ENCODE measurements around the gene PRXL2B. TPM values are rescaled to one million over a fixed set of nuclear protein-coding genes. Genes with fewer than 3 reads are reported as not detected.

PRXL2B gene
- total and polyA plus RNA-seq, 7 donors, result 0.97 to 3.9 (median 2.6) TPM

DNA sequence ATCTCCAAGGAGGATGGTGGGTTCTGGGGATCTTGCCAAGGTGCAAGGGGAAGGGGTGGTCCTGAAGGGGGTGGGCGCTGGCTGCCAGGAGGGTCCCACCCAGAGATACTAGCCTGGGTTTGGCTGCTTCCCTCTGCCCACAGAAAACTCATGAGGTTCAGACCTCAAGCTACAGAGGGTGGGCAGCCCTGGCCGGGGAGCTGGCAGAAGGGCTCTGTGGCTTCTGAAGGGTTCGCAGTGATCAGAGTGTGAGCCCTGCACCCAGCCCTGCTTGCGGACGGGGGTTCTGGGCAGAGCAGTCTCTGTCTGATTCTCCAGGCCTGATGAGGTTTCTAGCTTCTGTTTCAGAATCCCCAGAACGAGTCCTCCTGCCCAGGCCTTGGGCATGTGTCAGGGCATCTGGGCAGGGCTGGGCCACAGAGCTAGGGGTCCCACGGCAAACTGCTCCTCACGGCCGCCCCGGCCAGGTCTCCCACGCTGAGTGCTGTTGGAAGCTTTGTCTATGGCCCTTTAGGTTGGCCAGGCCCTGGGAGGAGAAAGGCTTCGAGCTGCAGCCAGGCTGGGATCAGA, 46.9 kb downstream of the PRXL2B start:
- intact Hi-C loops (cut with DNase I), result no loop called here

DNA sequence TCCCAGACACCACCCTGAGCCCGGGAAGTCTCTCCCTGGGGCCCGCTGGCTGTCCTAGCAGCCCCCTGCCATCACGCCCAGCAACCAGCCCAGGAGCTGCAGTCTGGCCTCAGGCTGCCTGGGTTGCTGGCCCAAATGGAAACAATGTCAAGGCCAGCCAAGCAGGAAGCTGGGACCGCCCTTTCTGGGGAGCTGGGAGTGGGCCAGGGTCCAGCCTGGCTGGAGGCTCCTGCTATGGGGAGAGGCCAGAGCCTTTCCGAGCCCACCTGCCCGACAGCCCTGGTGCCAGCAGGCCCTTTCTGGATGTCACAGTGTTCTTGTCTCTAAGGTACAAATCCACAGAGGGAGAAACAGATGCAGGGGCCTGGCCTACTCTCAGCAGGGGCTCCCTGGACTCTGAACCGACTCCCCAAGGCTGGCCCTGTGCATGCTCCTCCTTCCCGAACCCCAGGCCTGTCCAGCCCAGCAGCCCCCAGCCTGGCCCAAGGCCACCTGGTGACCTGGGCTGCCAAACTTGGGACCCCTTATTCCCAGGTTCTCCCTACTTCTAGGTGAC, 47.4 kb downstream of the PRXL2B start:
- no peak overlapping the region for H3K4me3 ChIP-seq
- DNase-seq (no peak), ATAC-seq (no peak)
- H3K27ac ChIP-seq, result no peak overlapping the region
- TF ChIP-seq, protein P1, sequence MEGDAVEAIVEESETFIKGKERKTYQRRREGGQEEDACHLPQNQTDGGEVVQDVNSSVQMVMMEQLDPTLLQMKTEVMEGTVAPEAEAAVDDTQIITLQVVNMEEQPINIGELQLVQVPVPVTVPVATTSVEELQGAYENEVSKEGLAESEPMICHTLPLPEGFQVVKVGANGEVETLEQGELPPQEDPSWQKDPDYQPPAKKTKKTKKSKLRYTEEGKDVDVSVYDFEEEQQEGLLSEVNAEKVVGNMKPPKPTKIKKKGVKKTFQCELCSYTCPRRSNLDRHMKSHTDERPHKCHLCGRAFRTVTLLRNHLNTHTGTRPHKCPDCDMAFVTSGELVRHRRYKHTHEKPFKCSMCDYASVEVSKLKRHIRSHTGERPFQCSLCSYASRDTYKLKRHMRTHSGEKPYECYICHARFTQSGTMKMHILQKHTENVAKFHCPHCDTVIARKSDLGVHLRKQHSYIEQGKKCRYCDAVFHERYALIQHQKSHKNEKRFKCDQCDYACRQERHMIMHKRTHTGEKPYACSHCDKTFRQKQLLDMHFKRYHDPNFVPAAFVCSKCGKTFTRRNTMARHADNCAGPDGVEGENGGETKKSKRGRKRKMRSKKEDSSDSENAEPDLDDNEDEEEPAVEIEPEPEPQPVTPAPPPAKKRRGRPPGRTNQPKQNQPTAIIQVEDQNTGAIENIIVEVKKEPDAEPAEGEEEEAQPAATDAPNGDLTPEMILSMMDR (IDR thresholded peaks at IDR 0.05), result no peak
- peaks cover 0 to 45% (median 23%) of the 10 kb centered on the region in 3 donors for H3K27me3 ChIP-seq (ENCODE audit: insufficient read depth in 3 of 3, low read length in 2 of 3)
- intact Hi-C loops (cut with DNase I), result no loop called here
- H3K4me1 ChIP-seq, result no peaks in the 10 kb centered on the region
- no peaks in the 10 kb centered on the region for H3K9me3 ChIP-seq
- no peaks in the 10 kb centered on the region for H3K36me3 ChIP-seq (ENCODE audit: insufficient read depth in 1 of 2, low read depth in 1 of 2)
- 37 to 48% (median 47%) methylated on average over 6 to 8 of the region's 8 CpGs for WGBS, 3 donors

More for the DNA sequence above, 46.9 kb downstream of the PRXL2B start:
- DNase-seq (no peak), ATAC-seq (no peak)
- Histone ChIP-seq H3K36me3 (ENCODE audit: insufficient read depth in 1 of 2, low read depth in 1 of 2) (no peaks in the 10 kb centered on the region), H3K9me3 (no peaks in the 10 kb centered on the region), H3K4me1 (no peaks in the 10 kb centered on the region), H3K27me3 (ENCODE audit: insufficient read depth in 3 of 3, low read length in 2 of 3) (peaks cover 0 to 50% (median 21%) of the 10 kb centered on the region in 3 donors), H3K27ac (no peak overlapping the region), H3K4me3 (no peak overlapping the region)
- TF ChIP-seq, protein P1 (IDR thresholded peaks at IDR 0.05), result no peak
- WGBS, 3 donors, result 60 to 75% (median 74%) methylated on average over 11 to 12 of the region's 12 CpGs

DNA sequence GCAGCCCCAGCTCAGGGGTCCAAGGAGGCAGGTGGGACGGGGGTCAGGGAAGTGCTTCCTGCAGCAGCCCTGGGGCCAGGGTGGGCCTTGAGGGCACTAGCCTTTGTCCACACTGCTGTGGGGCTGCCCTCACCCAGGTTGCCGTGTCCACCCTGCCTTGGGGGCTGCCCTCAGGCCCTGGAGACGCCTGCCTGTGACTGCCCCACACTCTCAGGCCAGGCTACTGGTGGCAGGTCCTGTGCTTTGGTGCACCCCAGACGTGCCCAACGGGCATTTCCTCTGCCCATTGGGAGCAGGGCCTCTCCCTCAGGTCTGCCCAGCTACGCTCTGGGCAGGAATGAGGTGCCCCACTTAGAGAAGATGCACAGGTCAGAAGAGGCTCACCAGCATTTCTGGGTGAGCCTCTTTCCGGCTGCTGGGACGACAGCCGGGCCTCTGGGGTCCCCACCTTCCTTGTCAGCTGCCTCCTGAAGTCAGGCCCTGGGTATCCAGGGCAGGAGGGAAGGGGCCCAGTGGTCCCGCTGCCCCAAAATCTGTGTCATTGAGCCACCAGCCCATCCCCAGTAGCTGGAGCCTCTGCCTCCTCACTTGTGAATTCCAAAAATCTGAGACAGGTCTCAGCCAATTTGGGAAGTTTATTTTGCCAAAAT, 48.9 kb downstream of the PRXL2B start:
- ATAC-seq, result no peak
- H3K36me3 ChIP-seq (ENCODE audit: insufficient read depth in 1 of 2, low read depth in 1 of 2), result no peaks in the 10 kb centered on the region
- WGBS, 3 donors, result 78 to 80% (median 80%) methylated on average over 9 to 10 of the region's 10 CpGs

DNA sequence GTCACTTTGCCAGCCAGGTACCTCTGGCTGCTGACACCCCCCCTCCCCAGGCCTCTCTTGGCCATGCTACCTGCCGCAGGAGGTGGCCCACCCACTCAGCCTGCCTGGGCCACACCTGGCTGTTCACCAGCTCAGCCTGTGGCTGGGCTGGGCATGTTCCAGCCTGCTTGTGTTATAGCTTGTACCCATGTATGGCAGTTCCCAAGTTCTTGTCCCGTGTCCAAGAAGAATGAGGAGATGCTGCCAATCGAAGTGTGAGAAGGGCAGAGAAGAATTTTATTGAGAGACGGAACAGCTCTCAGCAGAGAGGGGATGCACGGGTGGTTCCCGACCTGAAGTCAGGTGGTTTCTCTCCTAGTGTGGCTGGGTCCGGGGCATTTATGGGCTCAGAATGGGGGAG, 50.2 kb downstream of the PRXL2B start:
- Histone ChIP-seq H3K27ac (no peak overlapping the region), H3K4me3 (no peak overlapping the region), H3K27me3 (ENCODE audit: insufficient read depth in 3 of 3, low read length in 2 of 3) (peaks cover 0 to 46% (median 25%) of the 10 kb centered on the region in 3 donors), H3K4me1 (no peaks in the 10 kb centered on the region), H3K9me3 (no peaks in the 10 kb centered on the region), H3K36me3 (ENCODE audit: insufficient read depth in 1 of 2, low read depth in 1 of 2) (no peaks in the 10 kb centered on the region)
- DNase-seq, result no peak
- no peak for ATAC-seq
- TF ChIP-seq, protein P1 (IDR thresholded peaks at IDR 0.05), result no peak
- 85 to 88% (median 87%) methylated on average over 7 of the region's 7 CpGs for WGBS, 3 donors
- intact Hi-C loops (cut with DNase I), result no loop called here

More for the DNA sequence above, 48.9 kb downstream of the PRXL2B start:
- H3K4me3 ChIP-seq, result no peak overlapping the region
- peaks cover 0 to 40% (median 25%) of the 10 kb centered on the region in 3 donors for H3K27me3 ChIP-seq (ENCODE audit: insufficient read depth in 3 of 3, low read length in 2 of 3)
- DNase-seq, result no peak
- H3K9me3 ChIP-seq, result no peaks in the 10 kb centered on the region
- no peaks in the 10 kb centered on the region for H3K4me1 ChIP-seq
- intact Hi-C loops (cut with DNase I), result no loop called here
- TF ChIP-seq, protein P1 (IDR thresholded peaks at IDR 0.05), result no peak
- H3K27ac ChIP-seq, result no peak overlapping the region

Measured in psoas muscle (tissue), 8 donors.